Measurements from ENCODE around the gene TNFAIP8L2. TPM values are rescaled to one million over a fixed set of nuclear protein-coding genes. Genes with fewer than 3 reads are reported as not detected.
"Not testable (repeated sequence)": the region's sequence is repeated elsewhere in the genome, so short reads cannot be mapped to it uniquely, and the experiment has no call there.

Gene TNFAIP8L2
- total and polyA plus RNA-seq, 2 of the 4 experiments (the other 2 are of a cell fraction) = not detected

DNA sequence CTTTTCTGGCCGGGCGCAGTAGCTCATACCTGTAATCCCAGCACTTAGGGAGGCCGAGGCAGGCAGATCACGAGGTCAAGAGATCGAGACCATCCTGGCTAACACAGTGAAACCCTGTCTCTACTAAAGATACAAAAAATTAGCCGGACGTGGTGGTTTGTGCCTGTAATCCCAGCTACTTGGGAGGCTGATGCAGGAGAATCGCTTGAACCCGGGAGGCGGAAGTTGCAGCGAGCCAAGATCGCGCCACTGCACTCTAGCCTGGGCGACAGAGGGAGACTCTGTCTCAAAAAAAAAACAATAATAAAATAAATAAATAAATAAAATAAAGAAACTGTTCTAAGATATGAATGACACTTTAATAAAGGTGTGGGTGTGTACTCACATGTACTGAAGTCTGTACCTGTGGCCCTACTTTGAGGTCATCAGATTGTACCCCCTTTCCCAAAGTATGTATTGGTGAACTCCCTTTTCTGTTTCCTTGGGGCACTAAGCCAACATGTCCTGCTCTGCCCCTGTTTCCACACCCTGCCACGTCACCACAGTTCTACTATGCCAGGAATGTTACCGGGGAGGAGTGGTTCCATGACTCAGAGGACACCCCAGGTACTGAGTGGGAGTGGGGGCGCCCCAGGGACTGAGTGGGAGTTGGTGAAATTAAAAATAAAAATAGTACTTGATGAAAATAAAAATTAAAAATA lies 38.6 kb downstream of the TNFAIP8L2 start:
- peak overlapping the region; percentile 74; the same call in 1 of the 2 replicates for H3K4ac ChIP-seq (ENCODE audit: low read depth, low read length)
- H3K27me3 ChIP-seq (ENCODE audit: control insufficient read depth, insufficient read depth, low read length); H3K9me3 ChIP-seq (ENCODE audit: control insufficient read depth, insufficient read depth, low read length); H4K20me1 ChIP-seq (ENCODE audit: insufficient read depth, low read length); H3K9me1 ChIP-seq (ENCODE audit: insufficient read depth, low read length); H3K4me3 ChIP-seq (ENCODE audit: insufficient read depth, low read depth, low read length); H3K4me1 ChIP-seq (ENCODE audit: control insufficient read depth, insufficient read depth, low read length); dilution Hi-C loops (cut with HindIII; ENCODE audit: low sequenced_read_pairs, unreplicated experiment); BruUV-seq (replicated peaks); H3K36me3 ChIP-seq (ENCODE audit: control insufficient read depth, insufficient read depth, low read length); H3K27ac ChIP-seq (ENCODE audit: insufficient read depth, low read length); H3K56ac ChIP-seq (ENCODE audit: extremely low read depth, insufficient read depth, low read length); H3K9ac ChIP-seq (ENCODE audit: low read depth, low read length); ATAC-seq (ENCODE audit: low read depth); H3K4me2 ChIP-seq (ENCODE audit: low read depth, low read length): not testable (repeated sequence)
- peak overlapping the region; percentile 46 for H3K14ac ChIP-seq (replicated peaks; ENCODE audit: low read depth, low read length)
- H4K8ac ChIP-seq (ENCODE audit: low read depth in 2 of 2, low read length in 2 of 2) = peak overlapping the region; percentile 71 to 96; a peak in 3 of 4 replicates
- in situ Hi-C loops (cut with MboI; ENCODE audit: low sequenced_read_pairs) (loop anchor here (5.0 to 10.0 kb wide), 2 partner anchors 57 to 210 kb away; partner anchors contain the start of gene PSMD4), intact Hi-C loops (cut with micrococcal nuclease) (loop anchor here (5.0 kb wide), 2 partner anchors 147 to 542 kb away; no protein-coding TSS in a partner anchor)
- peaks cover 7 to 20% of the 10 kb centered on the region in 2 experiments; a peak in 3 of 4 replicates for H3K79me1 ChIP-seq (ENCODE audit: low read depth in 1 of 2, low read length in 2 of 2)
- H4K5ac ChIP-seq (ENCODE audit: low read depth, low read length) = peak overlapping the region; percentile 35
- H2AK5ac ChIP-seq (ENCODE audit: low read depth, low read length) = peak overlapping the region; percentile 87; the same call in 1 of the 2 replicates
- peak overlapping the region; percentile 86 for H2BK5ac ChIP-seq (ENCODE audit: low read depth, low read length, poor library complexity, severe bottlenecking)
- CTCF ChIA-PET = interaction anchor here (0.9 kb wide), 1 partner anchor 57 kb away, joined by 3 read pairs; no protein-coding TSS in a partner anchor
- DNase-seq = peak; percentile 79
- TF ChIP-seq CEBPB (IDR thresholded peaks at IDR 0.05; ENCODE audit: low read depth, low read length) (peak; percentile 71), MAZ (IDR thresholded peaks at IDR 0.05; ENCODE audit: borderline replicate concordance, low read depth, low read length) (peak; percentile 38; the same call in 1 of the 2 replicates), FOS (IDR thresholded peaks at IDR 0.05; ENCODE audit: low read depth, low read length) (peak; percentile 39; the same call in 1 of the 2 replicates)
- peak overlapping the region; percentile 80; the same call in 1 of the 2 replicates for H2BK20ac ChIP-seq (ENCODE audit: low read depth, low read length)
- H2AK9ac ChIP-seq (replicated peaks; ENCODE audit: low read depth, low read length, poor library complexity) = peak overlapping the region; percentile 48
- POLR2A ChIA-PET (ENCODE audit: unreplicated experiment) = interaction anchor here (0.6 kb wide), 1 partner anchor 95 kb away, joined by 6 read pairs; no protein-coding TSS in a partner anchor
- peak overlapping the region; percentile 50; the same call in 1 of the 2 replicates for H3K18ac ChIP-seq (ENCODE audit: low read depth, low read length)
- 78% methylated on average over 4 of the region's 17 CpGs; no CpG with 5 or more reads in 1 of the 2 experiments for WGBS, 2 experiments (ENCODE audit: extremely low coverage in 2 of 2, insufficient read length in 1 of 2)
- H2BK120ac ChIP-seq (ENCODE audit: low read depth, low read length) = peak overlapping the region; percentile 75
- peak overlapping the region; percentile 84; the same call in 1 of the 3 replicates for H2BK15ac ChIP-seq (ENCODE audit: low read depth, low read length)
- peak overlapping the region; percentile 80 for H4K91ac ChIP-seq (ENCODE audit: insufficient read depth, low read depth, low read length)
- peak overlapping the region; percentile 72 for H2AFZ ChIP-seq (replicated peaks; ENCODE audit: low read length, poor library complexity)
- H3K23ac ChIP-seq (ENCODE audit: low read depth, low read length) = peak overlapping the region; percentile 26; the same call in 1 of the 2 replicates

Data from IMR-90 (cell line).